C4-2B (cell line): ENCODE data around the gene CAAP1.

Experiments
- ZFX ChIP-seq: fragments of 450-650 bp; IDR thresholded peaks from 2 replicates; pipeline ENCODE4 v1.6.1; 2017
- TF ChIP-seq, protein P1 (sequence below): fragments of 450-650 bp; conservative IDR thresholded peaks from 2 replicates; pipeline ENCODE4 v1.5.1; 2017; ENCODE audit warnings: mild to moderate bottlenecking

DNA sequence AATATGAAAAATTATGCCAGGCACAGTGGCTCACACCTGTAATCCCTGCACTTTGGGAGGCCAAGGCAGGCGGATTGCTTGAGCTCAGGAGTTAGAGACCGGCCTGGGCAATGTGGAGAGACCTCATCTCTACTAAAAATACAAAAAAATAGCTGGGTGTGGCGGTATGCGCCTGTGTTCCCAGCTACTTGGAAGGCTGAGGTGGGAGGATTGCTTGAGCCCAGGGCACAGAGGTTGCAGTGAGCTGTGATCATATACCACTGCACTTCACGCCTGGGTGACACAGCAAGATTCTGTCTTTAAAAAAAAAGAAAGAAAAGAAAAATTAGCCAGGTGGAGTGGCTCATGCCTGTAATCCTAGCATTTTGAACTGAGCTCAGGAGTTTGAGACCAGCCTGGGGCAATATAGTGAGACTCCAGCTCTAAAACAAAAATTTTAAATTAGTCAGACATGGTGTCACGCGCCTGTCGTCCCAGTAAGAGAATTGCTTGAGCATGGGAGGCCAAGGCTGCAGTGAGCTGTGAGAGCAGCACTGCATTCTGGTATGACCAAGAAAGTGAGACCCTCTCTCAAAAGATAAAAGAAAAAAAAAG lies 36.4 kb upstream of the CAAP1 start:
- TF ChIP-seq, protein P1, sequence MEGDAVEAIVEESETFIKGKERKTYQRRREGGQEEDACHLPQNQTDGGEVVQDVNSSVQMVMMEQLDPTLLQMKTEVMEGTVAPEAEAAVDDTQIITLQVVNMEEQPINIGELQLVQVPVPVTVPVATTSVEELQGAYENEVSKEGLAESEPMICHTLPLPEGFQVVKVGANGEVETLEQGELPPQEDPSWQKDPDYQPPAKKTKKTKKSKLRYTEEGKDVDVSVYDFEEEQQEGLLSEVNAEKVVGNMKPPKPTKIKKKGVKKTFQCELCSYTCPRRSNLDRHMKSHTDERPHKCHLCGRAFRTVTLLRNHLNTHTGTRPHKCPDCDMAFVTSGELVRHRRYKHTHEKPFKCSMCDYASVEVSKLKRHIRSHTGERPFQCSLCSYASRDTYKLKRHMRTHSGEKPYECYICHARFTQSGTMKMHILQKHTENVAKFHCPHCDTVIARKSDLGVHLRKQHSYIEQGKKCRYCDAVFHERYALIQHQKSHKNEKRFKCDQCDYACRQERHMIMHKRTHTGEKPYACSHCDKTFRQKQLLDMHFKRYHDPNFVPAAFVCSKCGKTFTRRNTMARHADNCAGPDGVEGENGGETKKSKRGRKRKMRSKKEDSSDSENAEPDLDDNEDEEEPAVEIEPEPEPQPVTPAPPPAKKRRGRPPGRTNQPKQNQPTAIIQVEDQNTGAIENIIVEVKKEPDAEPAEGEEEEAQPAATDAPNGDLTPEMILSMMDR = no peak
- no peak for TF ChIP-seq ZFX
